ENCODE measurements around the gene RTN3. TPM values are rescaled to one million over a fixed set of nuclear protein-coding genes. Genes with fewer than 3 reads are reported as not detected.
A peak's percentile ranks its signal among the peaks of the same experiment; 100 is the strongest.
"Not testable (repeated sequence)": the region's sequence is repeated elsewhere in the genome, so short reads cannot be mapped to it uniquely, and the experiment has no call there.

The RTN3 gene
- total and polyA plus RNA-seq, 9 of the 15 experiments (the other 6 are each of a cell fraction or from before 2014, with no cell fraction given), result 41.6 to 169 (median 93.5) TPM

GRCh38 chr11:63635762-63636465 lies 45.4 kb upstream of the RTN3 start (continued):
- TF ChIP-seq RAD21 (CRISPR knock-in tag; conservative IDR thresholded peaks at IDR 0.05 in 1 of 2, IDR thresholded peaks at IDR 0.05 in 1 of 2) (peak; percentile 89 to 94), STAT6 (CRISPR knock-in tag; IDR thresholded peaks at IDR 0.05) (no peak), STAG1 (CRISPR knock-in tag; IDR thresholded peaks at IDR 0.05; ENCODE audit: borderline replicate concordance) (peak; percentile 56; the same call in 1 of the 2 replicates), CREM (IDR thresholded peaks at IDR 0.05; ENCODE audit: low read depth) (no peak), SMC3 (conservative IDR thresholded peaks at IDR 0.05; ENCODE audit: insufficient read depth, low read depth, low read length) (peak; percentile 63; the same call in 1 of the 2 replicates), ID3 (CRISPR knock-in tag; IDR thresholded peaks at IDR 0.05) (no peak), ID3 (tag; IDR thresholded peaks at IDR 0.05) (no peak), CTCF (IDR thresholded peaks at IDR 0.05 in 2 of 3, conservative IDR thresholded peaks at IDR 0.05 in 1 of 3; ENCODE audit: insufficient read depth in 2 of 3, low read depth in 1 of 3, low read length in 3 of 3) (peak; percentile 69 to 89 (median 81))

GRCh38 chr11:63638436-63638835 lies 42.9 kb upstream of the RTN3 start:
- POLR2A ChIA-PET, result interaction anchor here (1.0 to 1.1 kb wide), 2 partner anchors 11 to 23 kb away, joined by 3 read pairs; no protein-coding TSS in a partner anchor
- H3K9ac ChIP-seq (ENCODE audit: insufficient read depth in 1 of 2, low read depth in 2 of 2, low read length in 2 of 2); H2AFZ ChIP-seq (ENCODE audit: low read depth, low read length); H3K27ac ChIP-seq (ENCODE audit: extremely low read depth, low read depth, low read length); BruUV-seq (replicated peaks); DNase-seq (ENCODE audit: extremely low read depth in 1 of 4, low spot score in 3 of 4); H3K27me3 ChIP-seq (ENCODE audit: control insufficient read depth in 2 of 2, insufficient read depth in 2 of 2, low read length in 2 of 2); H3K9me3 ChIP-seq (replicated peaks; ENCODE audit: control insufficient read depth, insufficient read depth, low read depth, low read length); in situ Hi-C loops (cut with MboI); ATAC-seq; H3K4me1 ChIP-seq (replicated peaks in 1 of 2; ENCODE audit: control insufficient read depth in 2 of 2, insufficient read depth in 2 of 2, low read length in 2 of 2); H3K4me3 ChIP-seq; H3K9me1 ChIP-seq (ENCODE audit: control insufficient read depth, insufficient read depth, low read length); FAIRE-seq; H3K4me2 ChIP-seq (ENCODE audit: insufficient read depth, low read length); H3K79me2 ChIP-seq (ENCODE audit: control insufficient read depth, insufficient read depth, low read length); H4K20me1 ChIP-seq (replicated peaks; ENCODE audit: control insufficient read depth, insufficient read depth, low read length): not testable (repeated sequence)
- CTCF ChIA-PET (ENCODE audit: low intra/inter-chr PET ratio), result interaction anchor here (0.7 to 1.3 kb wide), 2 partner anchors 88 to 160 kb away, joined by 3 to 4 read pairs; no protein-coding TSS in a partner anchor
- peaks cover 60% of the 10 kb centered on the region for H3K36me3 ChIP-seq (ENCODE audit: control insufficient read depth, insufficient read depth, low read length)
- intact Hi-C loops (cut with micrococcal nuclease), result loop anchor here (5.0 kb wide), 2 partner anchors 46 to 99 kb away; no protein-coding TSS in a partner anchor
- WGBS (ENCODE audit: insufficient coverage, low coverage, missing lambda C conversion rate), result 98% methylated on average over 5 of the region's 8 CpGs

Data from K562 (cell line).